MM.1S (cell line): ENCODE data around the gene NLGN1.

Experiments used
- DNase-seq: peaks from one replicate; pipeline ENCODE4 v3.0.0-alpha.2; 2015
- H2AFZ ChIP-seq: fragments of 300-600 bp; sonication (generic); 2 replicates; pipeline ENCODE4 v1.6.0; 2016; ENCODE audit warnings: antibody characterized with exemption, low read length
- H3F3A ChIP-seq: fragments of 300-600 bp; sonication (generic); 2 replicates; pipeline ENCODE4 v1.6.1; 2016; ENCODE audit warnings: mild to moderate bottlenecking, antibody characterized with exemption, low read length, moderate library complexity, mixed read lengths; ENCODE audit not compliant: insufficient read depth
- H3K27ac ChIP-seq: fragments of 300-600 bp; sonication (generic); 2 replicates; pipeline ENCODE4 v1.5.1; 2016; ENCODE audit warnings: mild to moderate bottlenecking, low read length
- H3K27me3 ChIP-seq: fragments of 300-600 bp; sonication (generic); replicated peaks from 2 replicates; pipeline ENCODE4 v1.6.0; 2016; ENCODE audit warnings: low read length; ENCODE audit not compliant: insufficient read depth
- H3K36me3 ChIP-seq: fragments of 300-600 bp; sonication (generic); replicated peaks from 2 replicates; pipeline ENCODE4 v1.6.1; 2016; ENCODE audit warnings: mild to moderate bottlenecking, low read length, mixed read lengths; ENCODE audit not compliant: insufficient read depth
- H3K4me1 ChIP-seq: fragments of 300-600 bp; sonication (generic); 2 replicates; pipeline ENCODE4 v1.6.1; 2016; ENCODE audit warnings: low read length, mixed read lengths
- H3K4me2 ChIP-seq: fragments of 300-600 bp; sonication (generic); 2 replicates; pipeline ENCODE4 v1.6.0; 2016; ENCODE audit warnings: low read depth, low read length
- H3K4me3 ChIP-seq: fragments of 300-600 bp; sonication (generic); 2 replicates; pipeline ENCODE4 v1.5.1; 2016; ENCODE audit warnings: low read length, mixed read lengths
- H3K79me2 ChIP-seq: fragments of 300-600 bp; sonication (generic); 2 replicates; pipeline ENCODE4 v1.6.1; 2016; ENCODE audit warnings: mixed run types, low read length, mixed read lengths
- H3K9ac ChIP-seq: fragments of 300-600 bp; sonication (generic); 2 replicates; pipeline ENCODE4 v1.6.1; 2016; ENCODE audit warnings: low read length, mixed read lengths
- H3K9me2 ChIP-seq: fragments of 300-600 bp; sonication (generic); replicated peaks from 2 replicates; pipeline ENCODE4 v1.6.1; 2016; ENCODE audit warnings: mild to moderate bottlenecking, low read length, mixed read lengths; ENCODE audit not compliant: insufficient read depth
- H3K9me3 ChIP-seq: fragments of 300-600 bp; sonication (generic); replicated peaks from 2 replicates; pipeline ENCODE4 v1.6.1; 2016; ENCODE audit warnings: mild to moderate bottlenecking, low read length, mixed read lengths; ENCODE audit not compliant: insufficient read depth
- H4K20me1 ChIP-seq: fragments of 300-600 bp; sonication (generic); 2 replicates; pipeline ENCODE4 v1.6.1; 2016; ENCODE audit warnings: mild to moderate bottlenecking, low read length, moderate library complexity, mixed read lengths; ENCODE audit not compliant: insufficient read depth
- EZH2 ChIP-seq: fragments of 300-600 bp; sonication (generic); optimal IDR thresholded peaks from 2 replicates; pipeline ENCODE3; 2017; ENCODE audit warnings: low read depth, mild to moderate bottlenecking, antibody characterized with exemption, low read length, mixed read lengths
- EZH2phosphoT487 ChIP-seq: fragments of 300-600 bp; sonication (generic); IDR thresholded peaks from 2 replicates; pipeline ENCODE4 v1.6.1; 2018; ENCODE audit warnings: antibody characterized with exemption, low read length
- TF ChIP-seq, protein P1 (sequence below): fragments of 300-600 bp; sonication (generic); IDR thresholded peaks from 2 replicates; pipeline ENCODE4 v1.5.1; 2016; ENCODE audit warnings: antibody characterized with exemption, low read length, mixed read lengths

NLGN1 gene

DNA sequence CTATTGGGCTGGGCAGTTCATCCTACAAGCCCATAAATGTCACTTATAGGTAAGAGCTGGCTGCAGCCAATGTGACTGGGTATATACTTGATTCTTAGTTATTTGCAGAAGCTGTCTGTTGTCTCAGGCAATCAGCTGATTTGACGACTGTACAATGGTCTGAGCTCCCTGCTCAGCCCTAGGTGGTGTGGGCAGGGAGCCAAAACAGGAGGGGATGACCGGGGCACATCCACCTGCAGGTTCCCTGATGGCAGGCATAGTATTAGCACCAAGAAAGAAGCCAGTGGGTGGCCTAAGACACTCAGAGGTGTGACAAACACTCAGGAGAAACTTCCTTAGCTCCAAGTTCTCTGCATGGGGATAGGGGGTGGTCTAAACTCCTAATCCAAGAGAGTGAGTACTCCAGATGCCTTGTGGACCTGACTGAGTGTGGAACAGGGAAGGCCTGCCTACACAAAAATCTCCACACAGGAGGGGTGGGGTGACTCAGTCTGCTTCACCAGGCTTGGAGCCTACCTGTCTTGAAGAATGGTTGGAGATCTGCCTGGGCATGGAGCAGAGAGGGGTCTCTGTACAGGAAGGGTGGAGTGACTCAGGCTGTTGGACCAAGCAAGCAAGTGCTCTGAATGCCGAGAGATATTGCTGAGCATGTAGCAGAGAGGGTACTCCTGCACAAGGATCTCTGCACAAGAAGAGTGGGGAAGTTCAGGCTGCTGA, 771.2 kb downstream of the NLGN1 start:
- Histone ChIP-seq H3K9me2 (no peaks in the 10 kb centered on the region), H4K20me1 (no peaks in the 10 kb centered on the region), H3K4me3 (no peak overlapping the region), H3K4me2 (no peak overlapping the region), H3K27me3 (no peaks in the 10 kb centered on the region), H3K79me2 (no peaks in the 10 kb centered on the region), H3F3A (no peaks in the 10 kb centered on the region), H3K4me1 (no peaks in the 10 kb centered on the region), H2AFZ (no peak overlapping the region), H3K36me3 (no peaks in the 10 kb centered on the region), H3K9ac (no peak overlapping the region), H3K9me3 (no peaks in the 10 kb centered on the region), H3K27ac (no peak overlapping the region)
- TF ChIP-seq, protein P1, sequence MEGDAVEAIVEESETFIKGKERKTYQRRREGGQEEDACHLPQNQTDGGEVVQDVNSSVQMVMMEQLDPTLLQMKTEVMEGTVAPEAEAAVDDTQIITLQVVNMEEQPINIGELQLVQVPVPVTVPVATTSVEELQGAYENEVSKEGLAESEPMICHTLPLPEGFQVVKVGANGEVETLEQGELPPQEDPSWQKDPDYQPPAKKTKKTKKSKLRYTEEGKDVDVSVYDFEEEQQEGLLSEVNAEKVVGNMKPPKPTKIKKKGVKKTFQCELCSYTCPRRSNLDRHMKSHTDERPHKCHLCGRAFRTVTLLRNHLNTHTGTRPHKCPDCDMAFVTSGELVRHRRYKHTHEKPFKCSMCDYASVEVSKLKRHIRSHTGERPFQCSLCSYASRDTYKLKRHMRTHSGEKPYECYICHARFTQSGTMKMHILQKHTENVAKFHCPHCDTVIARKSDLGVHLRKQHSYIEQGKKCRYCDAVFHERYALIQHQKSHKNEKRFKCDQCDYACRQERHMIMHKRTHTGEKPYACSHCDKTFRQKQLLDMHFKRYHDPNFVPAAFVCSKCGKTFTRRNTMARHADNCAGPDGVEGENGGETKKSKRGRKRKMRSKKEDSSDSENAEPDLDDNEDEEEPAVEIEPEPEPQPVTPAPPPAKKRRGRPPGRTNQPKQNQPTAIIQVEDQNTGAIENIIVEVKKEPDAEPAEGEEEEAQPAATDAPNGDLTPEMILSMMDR: no peak
- TF ChIP-seq EZH2phosphoT487 (no peak), EZH2 (no peak)
- no peak for DNase-seq

DNA sequence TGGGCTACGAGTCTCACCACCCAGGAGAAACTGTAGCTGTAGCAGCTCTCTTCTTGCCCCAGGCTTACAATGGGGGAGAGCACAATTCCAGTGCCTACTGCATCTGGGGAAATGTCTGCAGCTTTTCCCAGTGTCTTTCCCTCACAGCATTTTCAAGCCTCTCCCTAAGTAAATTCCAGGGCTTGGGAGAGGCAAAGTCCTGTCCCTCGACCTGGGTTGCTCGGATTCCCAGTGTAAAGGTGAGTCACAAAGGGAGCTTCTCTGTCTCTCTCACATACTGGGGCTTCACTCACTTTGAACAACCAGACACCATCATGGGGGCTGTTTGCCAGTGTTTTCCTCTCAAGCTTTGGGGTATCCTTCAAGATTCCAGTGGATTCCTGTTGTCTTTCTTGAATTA, 772.2 kb downstream of the NLGN1 start:
- Histone ChIP-seq H3K27ac (no peak overlapping the region), H3K27me3 (no peaks in the 10 kb centered on the region)
- TF ChIP-seq, protein P1: no peak
- no peak for TF ChIP-seq EZH2
- no peak for TF ChIP-seq EZH2phosphoT487

DNA sequence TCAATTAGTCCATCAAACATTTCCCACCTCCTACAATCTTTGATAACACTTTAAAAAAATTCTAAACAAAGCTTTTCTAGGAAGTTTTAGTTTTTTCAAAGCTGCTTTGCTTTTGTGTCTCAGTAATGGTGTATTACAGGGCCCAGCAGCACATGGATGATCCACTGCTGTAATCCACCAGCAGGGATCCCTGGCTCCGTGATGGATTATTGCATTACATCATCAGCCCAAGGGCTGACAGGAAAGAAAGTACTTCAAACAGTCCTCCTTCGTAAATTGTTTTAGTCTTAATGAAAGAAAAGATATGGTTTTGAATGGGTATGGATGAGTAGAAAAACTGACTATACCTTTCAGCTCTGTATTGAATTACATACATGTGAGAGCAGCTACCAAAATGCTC, 772.7 kb downstream of the NLGN1 start:
- H3K9me2 ChIP-seq: no peaks in the 10 kb centered on the region
- H4K20me1 ChIP-seq: no peaks in the 10 kb centered on the region
- H3K4me1 ChIP-seq: no peaks in the 10 kb centered on the region
- H3K9ac ChIP-seq: no peak overlapping the region
- no peaks in the 10 kb centered on the region for H3K27me3 ChIP-seq
- TF ChIP-seq, protein P1: no peak
- no peak for TF ChIP-seq EZH2
- TF ChIP-seq EZH2phosphoT487: no peak
- no peaks in the 10 kb centered on the region for H3K79me2 ChIP-seq
- no peak overlapping the region for H3K4me3 ChIP-seq
- H3K27ac ChIP-seq: no peak overlapping the region
- H3K9me3 ChIP-seq: no peaks in the 10 kb centered on the region
- DNase-seq: no peak
- H3K4me2 ChIP-seq: no peak overlapping the region
- no peaks in the 10 kb centered on the region for H3F3A ChIP-seq
- H2AFZ ChIP-seq: no peak overlapping the region
- H3K36me3 ChIP-seq: no peaks in the 10 kb centered on the region

More for the DNA sequence above, 772.2 kb downstream of the NLGN1 start:
- Histone ChIP-seq H3F3A (no peaks in the 10 kb centered on the region), H3K9ac (no peak overlapping the region), H3K79me2 (no peaks in the 10 kb centered on the region), H3K9me2 (no peaks in the 10 kb centered on the region), H3K4me2 (no peak overlapping the region), H3K4me3 (no peak overlapping the region), H3K9me3 (no peaks in the 10 kb centered on the region), H3K4me1 (no peaks in the 10 kb centered on the region), H2AFZ (no peak overlapping the region), H4K20me1 (no peaks in the 10 kb centered on the region), H3K36me3 (no peaks in the 10 kb centered on the region)
- DNase-seq: no peak
